ENCODE results near the gene SLC15A1.

SLC15A1 gene

DNA sequence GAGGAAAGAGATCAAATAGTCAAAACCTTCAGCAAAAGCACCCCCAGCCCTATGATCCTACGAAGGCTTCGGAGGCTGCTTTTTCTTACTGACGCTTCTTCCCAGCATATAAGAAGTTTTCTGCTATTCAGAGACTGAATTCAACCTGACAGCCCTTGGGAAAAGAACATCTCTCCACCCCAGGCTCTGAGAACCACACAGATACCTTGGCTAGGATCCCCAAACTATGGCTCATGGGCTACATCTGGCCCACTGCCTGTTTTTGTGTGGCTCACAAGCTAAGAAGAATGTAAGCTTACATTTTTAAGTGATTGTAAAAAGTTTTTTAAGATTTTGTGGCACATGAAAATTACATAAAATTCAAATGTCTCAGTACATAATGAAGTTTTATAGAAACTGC, 3.0 kb downstream of the SLC15A1 start:
- no peak for FAIRE-seq

DNA sequence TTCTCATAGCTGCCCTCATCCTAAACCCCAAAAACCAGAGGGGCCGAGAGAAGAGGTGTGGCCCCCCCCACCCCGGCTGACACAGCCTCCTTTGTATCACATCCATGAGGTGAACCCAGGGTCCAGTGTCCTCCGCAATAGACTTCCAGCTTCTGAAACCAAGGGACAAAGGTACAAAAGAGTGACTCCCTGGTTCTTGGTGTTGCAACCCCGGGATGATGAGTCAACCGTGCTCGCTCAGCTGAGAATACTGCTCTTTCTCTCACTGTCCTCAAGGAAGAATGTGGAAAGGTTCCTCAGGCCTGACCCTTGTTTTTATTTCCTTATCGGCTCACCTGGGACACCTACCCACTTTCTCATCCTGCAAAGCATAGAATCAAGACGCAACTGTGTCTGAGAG, 5.5 kb downstream of the SLC15A1 start:
- FAIRE-seq = no peak

DNA sequence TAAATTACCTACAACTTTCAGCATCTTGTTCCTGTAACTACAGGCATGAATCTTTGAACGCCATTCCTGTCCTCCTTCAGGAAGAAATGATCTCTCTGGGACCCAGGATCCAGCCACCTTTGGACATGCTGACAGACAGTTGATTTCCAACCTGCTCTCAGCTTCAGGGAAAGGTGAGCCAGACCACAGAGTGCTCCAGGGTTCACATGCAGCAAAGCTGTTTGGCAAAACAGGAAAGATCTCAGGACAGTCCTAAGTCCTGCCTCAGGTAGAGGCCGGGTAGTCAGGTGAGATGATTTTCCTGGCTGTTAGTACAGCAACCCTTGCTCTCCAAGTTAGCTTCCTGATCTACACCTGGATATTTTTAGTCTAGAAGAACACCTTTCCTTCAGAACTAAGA, 9.1 kb downstream of the SLC15A1 start:
- FAIRE-seq = no peak

DNA sequence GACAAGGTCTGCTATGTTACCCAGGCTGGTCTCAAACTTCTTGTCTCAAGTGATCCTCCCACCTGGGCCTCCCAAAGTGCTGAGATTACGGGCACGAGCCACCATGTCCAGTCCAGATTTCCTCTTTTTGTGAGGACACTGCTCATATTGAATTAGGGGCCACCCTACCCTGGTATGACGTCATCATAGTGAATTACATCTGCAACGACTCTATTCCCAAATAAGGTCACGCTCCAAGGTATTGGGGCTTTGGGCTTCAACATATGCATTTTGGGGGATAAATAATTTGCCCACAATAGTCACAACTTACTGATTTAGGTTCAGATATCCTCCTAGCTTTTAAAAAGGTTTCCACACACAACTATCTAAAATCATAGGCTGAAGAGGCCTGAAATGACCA, 9.5 kb downstream of the SLC15A1 start:
- no peak for FAIRE-seq

DNA sequence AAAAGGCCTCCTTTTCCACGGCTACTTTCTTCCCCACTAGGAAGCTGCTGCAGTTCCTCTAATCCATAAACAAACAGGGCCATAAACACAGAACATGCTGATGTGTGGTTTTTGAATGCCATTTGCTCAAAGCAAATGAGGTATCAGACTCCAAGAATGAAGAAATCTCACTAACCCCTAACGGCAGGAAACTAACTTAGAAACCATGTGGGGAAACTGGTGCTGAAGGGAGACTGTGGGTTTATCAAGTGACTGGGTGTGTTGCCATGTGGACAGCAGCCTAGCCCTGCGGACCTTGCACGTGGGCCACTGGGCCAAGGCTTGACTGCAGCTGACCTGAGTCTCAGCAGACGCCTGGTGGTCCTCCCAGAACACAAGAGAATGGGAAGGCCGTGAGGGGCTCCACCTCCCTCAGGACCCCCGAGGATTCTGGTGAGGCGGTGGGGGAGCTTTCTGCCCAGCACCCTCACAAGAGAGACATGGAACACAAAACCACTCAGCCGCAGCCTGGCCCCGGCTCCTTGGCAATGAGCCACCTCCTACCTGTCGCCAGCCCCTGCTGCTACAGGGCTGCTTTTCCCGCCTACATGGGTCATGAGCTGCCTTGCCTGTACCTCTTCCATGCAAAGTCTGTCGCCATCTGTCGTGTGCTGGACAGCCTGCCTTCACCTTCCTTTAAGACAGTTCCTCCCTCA, 10.6 kb downstream of the SLC15A1 start:
- no peak for FAIRE-seq

DNA sequence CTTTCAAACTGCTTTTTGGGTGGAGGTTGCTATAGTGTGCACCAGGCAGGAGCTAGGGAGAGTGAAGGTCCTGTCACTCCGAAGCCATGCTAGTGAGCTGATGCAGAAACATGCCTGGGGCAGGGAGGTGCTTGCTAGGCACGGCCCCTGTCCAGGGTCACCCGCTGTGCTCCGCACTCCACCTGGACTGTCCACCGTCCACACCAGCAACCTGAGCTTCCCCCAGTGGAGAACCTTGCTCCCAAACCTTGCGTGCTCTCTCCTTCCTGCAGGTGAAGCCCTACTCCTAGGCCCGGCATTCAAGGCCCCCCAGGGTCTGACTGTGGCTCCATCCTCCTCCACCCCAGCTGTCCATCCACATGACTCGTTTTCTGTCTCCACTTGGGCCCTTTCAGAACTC, 12.3 kb downstream of the SLC15A1 start:
- FAIRE-seq = no peak

DNA sequence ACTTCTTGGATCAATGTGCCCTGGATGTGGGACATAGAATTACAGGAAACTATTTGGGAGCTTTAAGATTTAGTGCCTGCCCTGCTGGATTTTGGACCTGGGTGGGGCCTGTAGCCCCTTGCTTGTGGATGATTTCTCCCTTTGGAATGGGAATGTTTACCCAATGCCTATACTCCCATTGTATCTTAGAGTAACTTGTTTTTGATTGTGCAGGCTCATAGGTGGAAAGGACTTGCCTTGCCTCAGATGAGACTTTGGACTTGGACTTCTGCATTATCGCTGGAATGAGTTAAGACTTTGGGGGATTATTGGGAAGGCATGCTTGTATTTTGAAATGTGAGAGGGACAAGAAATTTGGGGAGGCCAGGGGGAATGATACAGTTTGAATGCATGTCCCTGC, 13.5 kb downstream of the SLC15A1 start:
- no peak for FAIRE-seq

DNA sequence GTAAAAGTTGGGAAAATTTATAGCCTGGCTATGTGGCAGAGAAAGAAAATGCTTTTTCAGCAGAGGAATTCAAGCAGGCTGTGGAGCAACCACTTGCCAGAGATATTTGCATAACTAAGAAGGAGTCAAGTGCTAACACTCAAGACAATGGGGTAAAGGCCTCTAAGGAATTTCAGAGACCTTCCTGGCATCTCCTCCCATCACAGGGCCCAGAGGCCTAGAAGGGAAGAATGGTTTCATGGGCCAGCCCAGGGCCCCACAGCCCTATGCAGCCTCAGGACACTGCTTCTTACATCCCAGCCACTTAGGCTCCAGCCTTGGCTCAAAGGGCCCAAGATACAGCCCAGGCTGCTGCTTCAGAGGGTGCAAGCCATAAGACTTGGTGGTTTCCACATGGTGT, 14.3 kb downstream of the SLC15A1 start:
- FAIRE-seq = no peak

DNA sequence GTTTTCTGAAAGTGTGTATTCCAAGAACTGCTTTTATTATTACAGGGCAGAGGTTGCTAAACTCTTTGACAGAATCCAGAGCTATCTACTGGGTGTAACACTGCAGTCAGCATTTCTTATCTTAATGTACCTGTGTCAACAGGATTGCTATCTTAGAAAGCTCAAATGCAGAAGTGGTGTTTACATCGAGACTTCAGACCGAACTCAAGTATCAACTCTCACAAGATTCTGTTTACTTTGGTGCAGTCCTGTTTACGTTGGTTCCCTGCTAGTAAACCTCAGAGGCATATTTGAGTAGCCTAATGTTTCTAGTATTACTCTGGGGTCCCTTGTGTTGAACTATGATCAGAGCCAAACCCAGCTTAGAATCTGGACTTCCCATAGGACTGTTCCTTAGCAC, 20.5 kb downstream of the SLC15A1 start:
- no peak for FAIRE-seq

DNA sequence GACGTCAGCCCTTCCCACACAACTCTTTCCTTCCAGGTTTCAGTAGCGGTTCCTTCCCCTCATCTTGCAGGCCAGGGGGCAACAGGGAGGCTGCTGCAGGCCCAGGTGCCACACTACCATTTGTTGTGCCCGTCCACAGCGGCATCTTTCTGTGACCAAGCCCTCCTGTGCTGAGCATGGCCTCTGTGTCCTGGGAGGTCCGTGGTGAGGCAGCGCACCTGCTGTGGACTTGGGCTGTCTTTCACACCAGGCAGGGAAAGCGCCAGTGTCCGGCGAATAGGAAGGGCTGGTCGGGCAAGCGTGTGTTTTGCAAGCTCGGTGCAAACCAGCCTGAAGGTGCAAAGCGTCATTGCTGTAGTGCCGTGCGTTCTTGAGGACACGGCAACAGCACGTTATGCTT, 21.4 kb downstream of the SLC15A1 start:
- no peak for FAIRE-seq

DNA sequence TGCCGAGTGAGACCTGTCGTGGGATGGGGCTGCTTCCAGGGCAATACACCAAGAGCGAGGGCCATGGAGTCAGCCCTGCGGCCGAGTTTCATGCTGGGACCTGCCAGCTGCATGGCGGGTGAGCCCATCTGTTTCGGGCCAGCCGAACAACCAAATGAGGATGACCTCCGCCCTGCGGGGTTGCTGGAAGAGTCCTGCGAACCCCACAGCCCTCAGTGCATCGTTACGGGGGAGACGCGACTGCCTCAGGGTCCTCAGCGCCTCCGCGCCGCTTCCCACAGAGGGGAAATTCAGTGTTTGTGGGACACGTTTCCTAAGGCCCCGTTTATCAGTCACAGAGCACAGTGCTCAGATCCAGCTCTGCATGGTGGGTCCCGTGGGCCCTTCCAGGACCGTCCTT, 22.0 kb downstream of the SLC15A1 start:
- no peak for FAIRE-seq

DNA sequence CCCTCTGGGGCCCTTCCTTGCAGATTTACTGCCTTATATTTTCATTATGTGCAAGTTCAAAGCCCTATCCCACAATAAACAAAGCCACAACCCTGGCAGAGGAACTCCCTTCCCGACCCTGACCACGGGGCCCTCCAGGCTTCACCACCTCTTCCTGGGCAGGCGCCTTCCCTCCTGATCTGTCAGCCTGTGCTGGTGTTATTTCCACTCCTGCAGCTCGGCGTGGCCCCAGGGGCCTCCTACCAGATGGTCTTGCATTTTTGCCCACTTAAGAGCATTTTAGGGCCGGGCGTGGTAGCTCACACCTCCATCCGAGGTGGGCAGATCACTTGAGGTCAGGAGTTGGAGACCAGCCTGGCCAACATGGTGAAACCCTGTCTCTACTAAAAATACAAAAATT, 22.8 kb downstream of the SLC15A1 start:
- no peak for FAIRE-seq

DNA sequence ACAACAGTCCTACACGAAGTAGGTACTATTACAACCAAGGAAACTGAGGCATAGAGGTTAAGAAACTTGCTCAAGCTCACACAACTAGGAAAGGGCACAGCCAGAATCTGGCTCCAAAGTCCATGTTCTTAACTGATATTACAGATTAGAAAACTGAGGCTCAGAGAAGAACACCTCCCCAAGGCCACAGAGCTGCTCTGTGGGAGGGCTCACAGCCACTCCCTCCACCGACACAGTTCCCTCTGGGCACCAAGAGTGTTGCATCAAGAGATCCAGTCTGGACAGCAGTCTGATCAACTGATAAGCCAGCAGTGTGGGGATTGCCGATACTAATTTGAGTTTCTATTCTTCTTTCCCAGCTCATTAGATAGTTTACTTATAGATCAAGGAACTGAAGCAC, 29.5 kb downstream of the SLC15A1 start:
- no peak for FAIRE-seq

DNA sequence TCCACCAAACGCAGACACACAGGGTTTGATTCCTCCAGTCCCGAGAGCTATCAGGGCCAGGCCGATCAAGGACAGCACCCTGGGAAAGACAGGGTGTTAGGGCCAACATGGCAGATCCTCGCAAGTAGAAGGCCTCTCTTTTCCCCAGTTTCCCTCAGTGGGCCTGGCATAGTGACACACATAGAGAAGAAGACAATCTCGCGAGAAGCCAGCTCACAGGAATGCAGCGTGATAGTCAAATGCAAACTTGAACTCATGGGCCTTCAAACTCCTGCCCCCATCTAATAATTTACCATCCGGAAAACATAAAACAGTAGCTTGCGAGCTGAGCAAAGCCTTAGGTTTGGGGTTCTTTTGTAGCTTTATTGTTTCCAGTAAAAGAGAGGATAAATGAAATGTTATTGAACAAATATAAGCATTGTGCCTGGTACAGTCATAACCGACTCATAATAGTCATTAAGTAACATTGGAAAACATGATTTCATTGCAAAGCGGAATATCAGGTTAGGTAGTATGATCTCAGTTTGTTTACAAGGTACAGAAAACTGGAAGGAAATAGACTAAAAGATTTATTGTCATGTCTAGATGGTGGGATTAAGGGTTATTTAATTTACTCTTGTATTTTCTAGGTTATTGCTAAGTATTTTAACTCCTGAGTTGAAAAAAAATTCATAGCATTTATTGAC, 30.5 kb downstream of the SLC15A1 start:
- FAIRE-seq = no peak

DNA sequence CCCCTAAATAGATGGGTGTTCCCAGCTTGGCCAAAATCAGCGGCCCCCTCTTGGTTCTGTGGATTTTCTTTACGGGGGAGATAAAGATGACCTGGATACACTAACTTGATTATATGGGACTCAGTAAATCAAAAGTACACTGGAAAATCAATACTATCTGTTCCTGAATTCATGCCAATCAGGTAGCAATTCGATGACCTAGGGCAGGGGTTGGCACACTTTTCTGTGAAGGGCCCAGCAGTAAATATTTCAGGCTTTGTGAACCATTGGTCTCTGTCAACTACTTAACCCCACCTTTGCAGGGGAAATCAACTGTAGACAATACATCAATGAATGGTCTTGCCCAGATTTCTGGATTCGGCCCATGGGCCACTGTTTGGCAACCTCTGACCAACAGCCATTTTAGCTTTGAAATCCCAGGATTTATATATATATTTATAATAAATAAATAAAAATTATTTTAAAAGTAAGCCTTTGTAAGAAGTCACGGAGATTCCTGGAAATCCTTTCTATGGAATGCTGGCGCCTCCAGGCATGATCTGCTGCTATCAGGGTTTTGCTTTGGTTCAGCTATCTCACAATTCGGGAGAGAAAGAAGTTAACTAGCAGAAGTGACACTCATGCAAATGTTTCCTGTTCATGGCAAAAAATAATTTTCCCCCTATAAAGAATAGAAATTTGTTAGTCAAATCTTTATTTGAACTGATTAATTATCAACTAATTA, 32.8 kb downstream of the SLC15A1 start:
- FAIRE-seq = no peak

DNA sequence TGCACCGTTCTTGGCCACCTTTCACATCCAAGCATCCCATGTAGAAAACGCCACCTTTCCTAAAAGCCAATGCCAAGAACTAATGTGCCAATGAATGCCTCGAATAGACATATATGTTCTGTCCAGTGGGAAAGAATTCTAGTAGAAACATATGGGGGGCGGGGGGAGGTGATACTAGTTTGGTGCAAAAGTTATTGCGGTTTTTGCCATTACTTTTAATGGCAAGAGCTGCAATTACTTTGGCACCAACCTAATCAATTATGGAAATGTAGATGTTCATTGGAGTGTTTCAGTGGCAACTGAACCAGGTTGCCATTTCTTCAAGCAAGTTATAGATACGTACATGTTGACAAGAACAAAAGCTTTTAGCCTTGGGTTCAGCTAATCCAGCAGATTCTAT, 34.6 kb downstream of the SLC15A1 start:
- no peak for FAIRE-seq

DNA sequence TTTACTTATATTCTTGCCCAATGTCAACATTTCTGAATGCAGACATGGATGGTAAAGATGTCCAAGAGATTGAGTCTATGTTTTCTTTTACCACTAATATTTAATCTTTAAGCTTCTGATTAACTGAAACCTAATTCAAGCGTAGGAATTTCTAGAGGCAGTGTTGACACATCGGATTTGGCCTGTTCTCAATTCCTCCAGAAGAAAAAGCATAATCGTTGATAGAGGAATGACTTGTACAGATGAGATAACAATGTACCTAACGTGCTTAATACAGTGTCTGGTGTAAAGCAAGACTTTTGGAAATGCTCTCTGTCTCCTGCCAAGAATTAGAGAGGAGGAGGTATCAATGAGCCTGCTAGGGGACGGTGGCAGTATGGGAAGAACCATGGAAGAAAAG, 35.2 kb downstream of the SLC15A1 start:
- FAIRE-seq = no peak

DNA sequence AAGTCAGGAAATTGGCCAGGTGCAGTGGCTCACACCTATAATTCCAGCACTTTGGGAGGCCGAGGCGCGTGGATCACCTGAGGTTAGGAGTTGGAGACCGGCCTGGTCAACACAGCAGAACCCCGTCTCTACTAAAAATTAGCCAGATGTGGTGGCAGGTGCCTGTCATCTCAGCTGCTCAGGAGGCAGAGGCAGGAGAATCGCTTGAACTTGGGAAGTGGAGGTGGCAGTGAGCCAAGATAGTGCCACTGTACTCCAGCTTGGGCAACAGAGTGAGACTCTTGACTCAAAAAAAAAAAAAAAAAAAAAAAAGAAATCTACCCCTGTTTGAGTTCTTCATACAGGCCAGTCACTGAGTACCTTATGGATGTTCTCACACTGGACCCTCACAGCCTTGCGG, 42.0 kb downstream of the SLC15A1 start:
- FAIRE-seq = no peak

DNA sequence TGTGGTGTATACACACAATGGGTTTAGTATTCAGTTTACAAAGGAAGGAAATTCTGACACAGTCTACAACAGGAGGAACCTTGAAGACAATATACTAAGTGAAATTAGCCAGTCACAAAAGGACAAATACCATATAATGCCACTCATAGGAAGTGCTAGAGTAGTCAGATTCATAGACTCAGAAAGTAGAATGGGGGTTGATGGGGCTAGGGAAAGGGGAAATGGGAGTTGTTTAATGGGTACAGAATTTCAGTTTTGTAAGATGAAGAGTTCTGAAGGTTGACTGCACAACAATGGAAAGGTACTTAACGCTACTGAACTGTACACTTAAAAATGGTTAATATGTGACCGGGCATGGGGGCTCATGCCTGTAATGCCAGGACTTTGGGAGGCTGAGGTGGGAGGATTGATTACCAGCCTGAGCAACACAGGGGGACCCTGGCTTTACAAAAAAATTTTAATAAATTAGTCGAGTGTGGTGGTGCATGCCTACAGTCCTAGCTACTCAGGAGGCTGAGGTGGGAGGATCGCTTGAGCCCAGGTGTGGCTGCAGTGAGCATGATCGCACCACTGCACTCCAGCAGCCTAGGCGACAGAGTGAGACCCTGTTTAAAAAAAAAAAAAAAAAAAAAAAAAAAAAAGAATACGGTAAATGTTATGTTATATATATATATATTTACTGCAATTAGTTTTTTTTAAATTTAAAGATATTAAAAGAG, 45.0 kb downstream of the SLC15A1 start:
- FAIRE-seq = no peak

DNA sequence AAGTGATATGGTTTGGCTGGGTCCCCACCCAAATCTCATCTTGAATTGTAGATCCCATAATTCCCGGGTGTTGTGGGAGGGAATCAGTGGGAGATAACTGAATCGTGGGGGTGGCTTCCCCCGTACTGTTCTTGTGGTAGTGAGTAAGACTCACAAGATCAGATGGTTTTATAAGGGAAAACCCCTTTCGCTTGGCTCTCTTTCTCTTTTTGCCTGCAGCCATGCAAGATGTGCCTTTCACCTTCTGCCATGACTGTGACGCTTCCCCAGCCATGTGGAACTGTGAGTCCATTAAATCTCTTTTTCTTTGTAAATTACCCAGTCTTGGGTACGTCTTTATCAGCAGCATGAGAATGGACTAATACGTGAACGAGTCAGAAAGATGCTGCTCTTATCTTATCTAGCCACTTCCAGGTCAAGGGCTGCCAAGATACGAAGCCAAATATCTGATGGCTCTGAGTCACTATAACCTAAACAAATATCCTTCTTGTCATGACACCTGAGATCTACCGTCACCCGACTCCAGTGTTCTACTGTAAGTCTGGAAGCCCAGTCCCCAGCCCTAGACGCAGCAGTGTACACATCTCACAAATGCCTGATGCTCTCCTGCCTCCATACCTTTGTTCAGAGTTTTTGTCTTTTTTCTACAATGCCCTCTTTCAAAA, 45.9 kb downstream of the SLC15A1 start:
- FAIRE-seq = no peak

DNA sequence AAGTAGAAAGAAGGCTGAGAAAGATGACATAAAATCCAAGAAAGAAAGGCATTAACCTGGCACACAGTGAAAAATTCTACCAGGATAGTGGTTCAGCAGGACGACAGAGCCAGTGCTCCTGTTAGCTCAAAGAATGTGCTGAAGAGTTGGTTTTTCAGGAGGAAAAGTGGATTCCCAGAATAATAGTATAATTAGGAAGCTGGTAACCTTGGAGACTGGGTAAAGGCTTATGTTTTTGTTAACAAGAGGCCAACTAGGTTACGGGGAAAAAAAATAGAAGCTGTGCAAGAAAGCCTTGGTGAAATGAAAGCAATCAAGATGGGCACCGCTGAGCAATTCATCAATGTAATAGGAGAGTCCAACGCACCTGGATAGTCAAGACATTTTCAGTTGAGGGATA, 54.7 kb downstream of the SLC15A1 start:
- no peak for FAIRE-seq

DNA sequence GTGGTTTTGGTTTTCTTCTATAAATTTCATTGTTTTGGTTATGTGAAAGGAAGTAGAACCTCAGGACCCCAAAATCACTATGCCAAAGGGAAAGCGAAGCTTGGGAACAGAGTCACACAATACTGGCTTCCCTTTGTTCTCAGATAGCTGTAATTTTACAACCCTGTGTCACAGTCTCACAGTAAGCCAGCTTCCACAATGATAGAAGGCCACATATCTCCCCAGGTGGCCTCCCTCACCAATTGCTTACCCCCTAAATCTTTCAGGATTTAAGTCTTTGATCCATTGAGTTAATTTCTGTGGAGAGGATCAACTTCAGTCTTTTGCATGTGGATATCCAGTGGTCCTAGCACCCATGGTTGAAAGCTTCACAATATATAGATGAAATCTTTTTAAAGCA, 58.7 kb downstream of the SLC15A1 start:
- no peak for FAIRE-seq

DNA sequence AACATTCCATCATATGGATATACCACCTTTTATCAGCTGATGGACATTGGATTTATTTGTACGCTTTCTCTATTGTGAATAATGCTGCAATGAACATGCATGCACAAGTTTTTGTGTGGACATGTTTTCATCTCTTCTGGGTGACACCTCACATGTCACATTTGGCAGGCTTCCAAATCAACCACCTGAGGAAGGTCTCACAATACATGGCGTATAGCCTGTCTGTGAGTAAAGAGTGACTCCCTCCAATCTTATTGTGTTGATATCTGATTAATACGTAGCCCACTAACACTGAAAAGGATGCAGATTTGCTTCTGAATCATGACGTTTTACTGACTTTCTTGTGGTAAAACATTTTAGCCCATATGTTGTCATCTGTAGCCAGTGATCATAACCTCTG, 61.1 kb downstream of the SLC15A1 start:
- FAIRE-seq = no peak
